ENCODE data around the gene ODAM.
"Not testable (repeated sequence)": the region's sequence is repeated elsewhere in the genome, so short reads cannot be mapped to it uniquely, and the experiment has no call there.

ODAM gene, protein sequence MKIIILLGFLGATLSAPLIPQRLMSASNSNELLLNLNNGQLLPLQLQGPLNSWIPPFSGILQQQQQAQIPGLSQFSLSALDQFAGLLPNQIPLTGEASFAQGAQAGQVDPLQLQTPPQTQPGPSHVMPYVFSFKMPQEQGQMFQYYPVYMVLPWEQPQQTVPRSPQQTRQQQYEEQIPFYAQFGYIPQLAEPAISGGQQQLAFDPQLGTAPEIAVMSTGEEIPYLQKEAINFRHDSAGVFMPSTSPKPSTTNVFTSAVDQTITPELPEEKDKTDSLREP

DNA sequence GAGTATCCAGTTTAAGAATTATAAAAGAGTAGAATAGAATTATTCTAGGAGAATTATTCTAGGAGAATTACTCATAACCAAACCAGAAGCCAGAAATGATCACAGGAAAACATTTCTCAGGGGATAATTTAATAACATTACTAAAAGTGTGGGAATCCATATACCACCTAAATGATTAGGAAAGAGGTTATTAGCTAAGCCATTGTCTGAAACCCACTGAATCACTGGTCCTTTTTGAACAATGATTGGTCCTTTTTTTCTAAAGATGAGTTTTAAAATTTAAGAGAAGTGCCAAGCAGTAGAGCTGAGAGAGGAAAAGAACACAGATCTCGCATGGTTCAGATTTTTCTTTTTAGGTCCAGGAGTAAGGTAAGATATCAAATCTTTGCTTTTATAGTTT, at the start of gene ODAM:
Gene ODAM, plus strand, starts transcription at position 301 of the 400 bp plus-strand sequence. CDS start 819 bp downstream, outside the sequence.
- no peak for DNase-seq

DNA sequence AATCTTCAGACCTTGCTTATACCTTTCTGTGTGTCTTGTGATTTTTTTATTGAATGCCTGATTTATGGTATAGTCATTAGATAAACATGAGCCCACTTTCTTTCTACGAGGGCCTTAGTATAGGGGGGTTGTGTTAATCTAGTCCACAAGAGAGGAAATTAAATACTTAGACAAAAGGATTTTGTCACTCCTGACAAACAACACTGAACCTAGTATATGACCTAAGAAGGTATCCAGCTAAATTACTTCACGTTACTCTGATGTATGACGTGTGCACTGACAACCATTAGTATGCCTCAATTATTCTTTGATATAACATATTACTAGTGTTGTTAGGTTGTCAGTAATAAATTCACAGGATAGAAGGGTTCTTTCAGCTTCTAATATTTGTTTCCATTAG, 44.3 kb upstream of the ODAM start:
- DNase-seq: no peak

DNA sequence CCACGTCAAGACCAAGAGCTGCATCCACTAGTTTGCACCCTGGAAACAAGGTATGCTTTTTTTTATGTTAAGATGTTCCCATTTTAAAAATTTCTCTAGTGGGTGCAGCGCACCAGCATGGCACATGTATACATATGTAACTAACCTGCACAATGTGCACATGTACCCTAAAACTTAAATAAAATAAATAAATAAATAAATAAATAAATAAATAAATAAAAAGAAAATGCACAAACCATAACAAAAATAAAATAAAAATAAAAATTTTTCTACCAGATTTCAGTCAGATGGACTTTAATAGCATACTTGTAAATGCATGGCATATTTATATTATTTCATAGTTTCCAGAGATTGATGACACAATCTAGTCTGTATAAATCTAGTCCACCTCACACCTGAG, 43.4 kb upstream of the ODAM start:
- no peak for DNase-seq

DNA sequence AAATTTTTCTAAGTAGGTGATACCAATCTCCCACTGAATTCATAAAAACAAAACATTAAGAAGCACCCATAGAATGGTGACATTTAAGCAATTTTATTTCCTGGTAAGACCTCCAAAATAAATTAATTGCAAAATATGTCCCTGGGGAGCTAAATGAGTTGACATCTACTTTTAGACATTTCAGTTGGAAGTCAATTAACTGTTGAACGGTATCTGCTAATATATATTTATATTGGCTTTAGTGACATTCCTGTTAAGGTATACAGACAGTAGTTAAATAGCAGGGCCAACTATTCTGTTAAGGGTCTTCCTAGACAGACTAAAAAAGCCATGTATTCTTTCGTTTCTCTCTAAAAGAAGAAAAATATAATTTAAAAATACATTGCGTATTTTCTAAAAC, 41.6 kb upstream of the ODAM start, which contains the start of gene PRR27:
Gene PRR27, plus strand, starts transcription at position 301 of the 400 bp plus-strand sequence. CDS start 139 bp downstream, outside the sequence.
- DNase-seq: no peak

DNA sequence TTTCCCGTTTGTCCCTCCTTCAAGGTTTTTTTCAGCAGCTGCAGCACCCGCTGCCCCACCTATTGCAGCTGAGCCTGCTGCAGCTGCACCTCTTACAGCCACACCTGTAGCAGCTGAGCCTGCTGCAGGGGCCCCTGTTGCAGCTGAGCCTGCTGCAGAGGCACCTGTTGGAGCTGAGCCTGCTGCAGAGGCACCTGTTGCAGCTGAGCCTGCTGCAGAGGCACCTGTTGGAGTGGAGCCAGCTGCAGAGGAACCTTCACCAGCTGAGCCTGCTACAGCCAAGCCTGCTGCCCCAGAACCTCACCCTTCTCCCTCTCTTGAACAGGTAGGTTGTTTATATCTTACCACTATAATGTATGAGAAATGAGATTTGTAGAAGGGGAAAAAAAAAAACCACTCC, 36.9 kb upstream of the ODAM start:
- DNase-seq: no peak

DNA sequence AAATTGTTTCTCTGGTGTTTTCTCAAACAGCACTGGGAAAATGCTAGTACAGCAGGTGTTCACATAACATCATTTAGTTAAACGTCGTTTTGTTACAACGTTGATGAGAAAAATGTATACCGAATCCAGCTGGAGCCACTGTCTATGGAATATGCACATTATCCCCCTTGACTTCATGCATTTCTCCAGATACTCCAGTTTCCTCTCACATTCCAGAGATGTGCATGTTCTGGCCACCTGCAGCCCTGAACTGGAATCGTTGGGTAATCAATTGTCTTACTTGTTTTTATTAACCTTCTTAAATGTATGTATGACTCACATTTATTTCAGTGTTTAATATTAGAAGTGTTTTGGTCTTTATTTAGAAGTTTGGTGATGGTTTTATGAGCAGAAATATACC, 18.4 kb upstream of the ODAM start:
- DNase-seq: no peak

DNA sequence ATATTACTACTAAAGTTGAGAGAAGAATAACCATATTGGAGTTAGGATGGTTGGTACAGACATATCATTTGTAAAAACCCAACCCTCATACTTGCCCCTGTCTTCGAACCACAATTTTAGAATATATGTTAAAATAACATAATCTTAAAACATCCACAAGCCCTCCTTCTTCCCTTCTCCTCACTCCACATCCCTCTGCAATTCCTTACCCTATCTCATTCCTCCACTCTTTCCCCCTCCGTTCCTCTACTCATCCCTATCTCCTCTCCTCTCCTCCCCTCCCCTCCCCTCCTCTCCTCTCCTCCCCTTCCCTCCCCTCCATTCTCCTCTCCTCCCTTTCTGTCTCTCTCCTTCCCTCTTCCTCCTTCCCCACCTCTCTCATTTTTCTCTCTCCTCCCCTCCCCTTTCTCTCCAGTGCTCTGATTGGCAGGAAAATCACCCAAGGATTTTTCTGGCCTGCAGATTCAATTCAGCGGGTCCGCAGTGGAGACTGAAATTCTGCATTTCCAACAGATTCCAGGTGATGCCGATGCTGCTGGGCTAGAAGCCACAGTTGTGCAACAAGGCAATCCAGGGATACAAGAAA, 17.4 kb upstream of the ODAM start:
- DNase-seq: no peak

DNA sequence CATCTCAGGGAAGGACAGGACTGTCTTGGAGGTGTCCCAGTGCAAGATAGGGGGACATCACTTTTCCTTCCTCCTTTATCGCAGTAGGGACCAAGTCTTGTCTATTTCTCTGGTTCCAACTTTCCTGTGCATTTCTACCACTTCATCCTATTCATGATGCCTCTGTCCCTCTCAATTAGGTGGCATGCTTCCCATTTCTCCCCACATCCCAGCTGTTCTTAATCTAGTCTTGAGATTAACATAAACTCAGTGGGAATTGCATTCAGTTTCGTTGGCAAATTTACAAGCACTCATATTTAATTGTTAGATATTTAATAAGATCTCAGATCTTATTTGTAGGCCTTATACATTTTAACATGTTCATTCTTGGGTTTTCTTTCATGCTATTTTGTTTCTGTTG, 15.7 kb upstream of the ODAM start:
- no peak for DNase-seq

DNA sequence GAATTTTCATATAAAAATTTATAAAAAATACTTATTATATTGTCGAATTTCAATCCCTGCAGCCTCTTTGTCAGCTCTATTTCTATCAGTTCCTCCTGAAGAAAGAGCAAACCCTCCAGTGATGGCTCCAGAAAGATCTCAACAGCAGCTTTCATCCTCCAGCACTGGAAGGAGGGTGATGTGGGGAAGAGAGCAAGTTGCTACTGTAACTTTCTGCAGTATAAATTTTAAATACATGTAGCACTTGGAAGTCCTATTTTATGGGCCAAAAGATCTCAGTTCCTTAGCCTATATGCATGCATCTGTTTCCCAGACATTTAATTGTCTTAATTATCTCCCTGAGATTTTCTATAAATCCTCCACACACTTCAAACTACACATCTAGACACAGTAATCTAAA, 13.7 kb upstream of the ODAM start:
- DNase-seq: no peak

DNA sequence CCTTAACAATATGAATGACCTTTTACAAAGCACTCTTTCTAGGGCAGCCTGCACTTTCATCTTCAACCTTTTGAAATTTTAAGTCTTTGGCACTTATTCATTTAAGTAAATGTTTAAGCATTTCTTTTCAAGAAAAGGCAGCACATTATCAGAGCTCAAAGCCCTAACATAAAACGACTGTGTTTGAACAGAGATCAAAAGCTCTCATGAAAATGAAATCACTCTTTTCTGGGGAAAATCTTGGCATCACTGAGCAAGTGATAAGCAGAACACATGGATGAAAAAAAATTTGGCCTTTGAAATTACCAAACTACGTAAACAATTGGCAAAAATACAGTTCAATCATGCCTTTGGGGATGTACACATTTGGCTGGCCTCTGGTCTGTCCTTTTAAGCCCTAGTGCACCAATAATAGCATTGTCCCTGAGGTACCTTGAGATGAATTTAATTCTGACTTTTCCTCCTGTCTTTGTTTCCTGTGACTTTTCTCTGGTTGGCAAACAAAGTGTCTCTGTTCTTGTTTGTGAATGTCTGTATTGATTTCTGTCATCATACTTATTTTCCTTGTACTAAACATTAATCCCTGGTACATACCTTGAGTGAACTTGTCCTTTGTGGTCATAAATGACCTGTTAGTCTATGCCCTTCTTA, 12.9 kb upstream of the ODAM start:
- no peak for DNase-seq

DNA sequence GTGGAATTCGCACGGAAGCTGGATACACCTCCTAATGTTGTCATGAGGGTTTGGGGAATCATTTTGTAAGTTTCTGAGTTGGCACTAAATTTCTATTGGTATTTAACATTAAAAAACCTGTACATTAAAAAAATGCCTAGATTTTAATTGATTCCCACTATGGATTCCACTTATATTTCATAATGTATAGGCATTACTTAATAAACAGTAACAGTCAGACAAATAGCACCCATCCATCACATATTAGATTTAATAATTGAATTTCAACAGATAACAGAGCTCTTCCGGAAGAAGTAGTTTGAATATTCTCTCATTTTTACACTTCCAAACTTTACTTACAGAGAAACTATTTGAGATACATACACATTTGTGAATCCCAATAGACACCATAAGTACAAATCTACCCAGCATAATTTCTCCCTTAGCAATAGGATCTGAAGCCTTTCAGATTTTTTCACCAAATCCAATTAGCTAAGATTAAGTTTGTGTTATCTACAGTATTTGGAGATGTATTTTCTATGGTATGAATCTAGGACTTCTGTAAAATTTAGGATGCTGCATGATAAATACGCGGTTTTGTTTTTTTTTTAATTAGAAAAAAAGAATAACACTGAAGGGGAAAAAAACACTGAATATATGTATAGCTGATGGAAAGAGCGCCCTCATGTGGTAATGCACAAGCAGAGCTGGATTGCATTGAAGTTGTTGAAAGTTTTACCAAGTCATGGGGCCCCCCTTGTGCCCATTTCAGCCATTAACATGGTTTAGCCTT, 12.2 kb upstream of the ODAM start:
- DNase-seq: peak; percentile 1

DNA sequence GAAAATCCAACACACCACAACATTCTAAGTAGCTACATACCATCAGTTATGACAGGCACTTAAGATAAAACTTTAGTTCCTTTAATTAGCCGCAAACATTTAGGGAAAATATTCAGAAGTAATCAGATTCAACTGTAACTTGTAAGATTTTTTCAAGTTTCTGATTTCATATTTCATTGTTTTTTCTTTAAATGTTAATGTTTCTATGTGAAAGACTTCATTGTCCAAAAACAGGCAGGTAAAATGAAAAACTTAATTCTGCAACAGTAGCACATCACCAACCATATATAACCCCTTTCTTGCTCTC, 11.6 kb upstream of the ODAM start:
- DNase-seq: no peak

DNA sequence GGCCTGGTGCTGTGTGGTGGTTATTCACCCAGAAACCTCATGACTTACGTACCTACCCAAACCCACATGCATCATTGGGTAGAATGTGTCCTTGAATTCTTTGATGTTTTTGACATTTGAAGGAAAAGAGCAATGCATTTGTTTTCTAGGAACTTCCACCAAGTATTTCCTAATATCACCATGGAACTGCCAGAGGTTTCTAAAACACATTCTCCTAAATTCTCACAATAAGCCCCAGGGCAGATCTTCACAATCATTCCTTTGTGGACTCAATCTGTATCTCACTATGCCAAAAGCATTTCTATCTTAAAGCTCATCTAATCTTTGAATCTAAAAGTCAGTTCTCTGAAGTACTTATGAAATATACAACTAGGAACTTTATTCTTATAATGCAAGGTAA, 8.3 kb upstream of the ODAM start:
- no peak for DNase-seq

DNA sequence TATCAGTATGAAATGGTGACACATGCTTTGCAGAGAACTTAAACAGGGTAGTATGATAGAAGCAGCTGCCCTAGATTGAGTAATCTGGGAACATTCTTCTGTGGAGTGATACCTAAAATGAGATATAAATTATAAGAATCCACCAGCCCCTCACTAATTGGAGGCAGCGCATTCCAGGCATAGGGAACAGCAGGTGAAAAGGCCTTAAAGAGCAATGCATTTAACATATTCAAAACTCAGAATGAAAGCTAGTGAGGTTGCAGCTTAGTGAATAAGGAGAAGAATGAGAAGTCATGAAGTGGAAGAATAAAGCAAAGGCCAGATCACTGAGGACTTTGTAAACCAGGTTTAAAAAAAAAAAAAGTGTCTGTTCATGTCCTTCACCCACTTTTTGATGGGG, 4.9 kb upstream of the ODAM start:
- DNase-seq: no peak

DNA sequence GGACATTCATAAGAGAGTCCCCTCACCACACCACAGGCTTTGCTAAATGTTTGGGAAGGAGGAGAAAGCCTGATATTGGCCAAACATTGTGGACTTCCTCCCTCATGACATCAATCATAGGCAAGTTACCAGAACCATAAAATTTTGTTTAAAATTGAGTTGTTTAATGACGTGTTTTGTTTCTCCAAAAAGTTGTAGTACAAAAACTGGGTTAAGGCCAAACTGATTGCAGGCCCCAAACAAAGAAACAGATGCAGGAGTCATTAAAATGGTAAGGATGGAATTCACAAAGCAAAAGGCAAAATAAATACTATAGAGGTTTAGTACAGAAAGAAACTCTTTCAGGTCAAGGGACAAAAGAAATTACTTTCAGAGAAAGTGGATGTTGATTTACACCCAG, 3.9 kb upstream of the ODAM start:
- DNase-seq: no peak

DNA sequence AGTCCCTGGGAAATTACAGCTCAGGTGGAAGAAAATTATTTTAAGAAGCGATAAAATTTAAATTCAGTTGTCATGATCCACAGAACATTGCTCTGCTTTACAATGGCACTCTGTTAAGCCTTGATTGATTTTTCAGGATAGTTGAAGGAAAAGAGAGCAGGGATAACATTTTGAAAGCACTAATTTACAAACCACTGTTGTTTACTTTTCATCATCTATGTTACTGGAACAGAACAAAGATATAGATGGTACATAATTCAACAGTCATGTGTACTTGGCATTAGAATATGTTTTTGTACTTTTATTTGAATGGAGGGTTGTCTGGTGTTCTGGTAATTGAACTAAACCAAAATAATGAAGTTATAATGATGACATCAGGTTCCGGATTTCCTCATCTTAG, 2.6 kb upstream of the ODAM start:
- DNase-seq: no peak

DNA sequence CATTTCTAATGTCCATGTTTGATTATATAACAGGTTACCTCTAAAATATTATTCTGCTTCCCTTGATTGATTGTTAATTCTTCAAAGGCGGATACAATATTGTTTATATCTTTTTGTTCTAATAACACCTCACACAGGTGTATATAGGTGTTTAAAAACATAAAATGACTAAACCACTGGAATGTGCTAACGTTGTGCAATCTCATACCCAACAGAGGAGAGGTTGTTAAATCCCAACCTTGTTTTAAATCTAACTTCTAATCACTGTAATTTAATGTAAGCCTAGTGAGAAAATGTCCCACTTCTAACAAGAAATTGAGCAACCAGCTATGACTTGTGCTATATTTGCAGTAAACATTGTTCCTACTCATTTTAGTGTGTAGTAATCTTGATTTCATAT, 1.3 kb downstream of the ODAM start:
- no peak for DNase-seq

DNA sequence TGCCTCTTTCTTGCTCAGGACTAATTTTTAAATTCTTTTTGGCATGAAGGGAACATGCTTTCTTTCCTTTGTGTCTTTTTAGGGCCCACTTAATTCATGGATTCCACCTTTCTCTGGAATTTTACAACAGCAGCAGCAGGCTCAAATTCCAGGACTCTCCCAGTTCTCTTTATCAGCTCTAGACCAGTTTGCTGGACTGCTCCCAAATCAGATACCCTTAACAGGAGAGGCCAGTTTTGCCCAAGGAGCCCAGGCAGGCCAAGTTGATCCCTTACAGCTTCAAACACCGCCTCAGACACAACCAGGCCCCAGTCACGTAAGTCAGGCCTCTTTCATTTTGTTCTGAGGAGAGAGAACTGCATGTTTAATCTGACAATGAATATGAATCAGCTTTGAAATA, 2.3 kb downstream of the ODAM start:
- DNase-seq: no peak

DNA sequence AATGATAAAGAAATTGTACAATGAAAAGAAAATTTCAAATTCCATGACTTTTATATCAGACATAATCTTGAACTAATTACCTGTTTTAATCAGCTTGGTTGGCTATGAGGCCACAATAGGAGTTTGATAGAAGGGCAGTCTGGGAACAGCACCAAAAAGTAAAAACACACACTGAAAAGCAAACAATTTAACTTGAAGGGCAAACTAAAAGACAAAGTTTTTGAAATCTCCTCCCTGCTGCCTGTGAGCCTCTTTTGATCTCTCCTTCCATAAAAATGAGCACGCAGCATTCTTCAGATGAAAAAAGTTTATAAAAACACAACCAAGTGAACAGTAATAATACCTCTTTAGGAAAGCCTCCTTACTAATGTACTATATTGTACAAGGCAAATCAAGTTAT, 8.1 kb downstream of the ODAM start:
- no peak for DNase-seq

DNA sequence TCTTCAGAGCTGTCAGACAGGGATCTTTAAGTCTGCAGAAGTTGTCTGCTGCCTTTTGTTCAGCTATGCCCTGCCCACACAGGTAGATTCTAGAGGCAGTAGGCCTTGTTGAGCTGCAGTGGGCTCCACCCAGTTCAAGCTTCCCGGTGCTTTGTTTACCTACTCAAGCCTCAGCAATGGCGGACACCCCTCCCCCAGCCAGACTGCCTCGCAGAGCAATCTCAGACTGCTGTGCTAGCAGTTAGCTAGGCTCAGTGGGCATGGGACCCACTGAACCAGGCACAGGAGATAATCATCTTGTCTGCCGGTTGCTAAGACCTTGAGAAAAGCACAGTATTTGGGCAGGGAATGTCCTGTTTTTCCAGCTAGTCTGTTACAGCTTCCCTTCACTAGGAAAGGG, 17.2 kb downstream of the ODAM start:
- DNase-seq: not testable (repeated sequence)

DNA sequence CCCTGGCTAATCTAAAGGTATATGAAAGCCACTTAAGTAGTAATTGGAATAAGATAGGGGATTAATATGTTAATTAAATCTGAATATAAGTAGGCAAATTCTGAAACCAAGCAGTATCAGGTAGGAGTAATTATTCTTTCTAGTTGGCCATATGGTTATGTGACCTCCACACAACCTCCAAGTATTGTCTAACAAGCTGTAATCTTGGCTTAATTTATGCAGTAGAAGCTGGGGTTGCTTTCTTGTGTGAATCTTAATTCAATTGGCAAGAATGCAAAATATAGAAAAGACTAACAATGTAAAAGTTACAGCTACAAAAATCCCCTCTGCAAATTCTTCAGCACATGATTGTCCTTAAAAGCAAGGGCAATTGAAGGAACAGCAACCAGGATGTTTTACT, 20.6 kb downstream of the ODAM start:
- not testable (repeated sequence) for DNase-seq

DNA sequence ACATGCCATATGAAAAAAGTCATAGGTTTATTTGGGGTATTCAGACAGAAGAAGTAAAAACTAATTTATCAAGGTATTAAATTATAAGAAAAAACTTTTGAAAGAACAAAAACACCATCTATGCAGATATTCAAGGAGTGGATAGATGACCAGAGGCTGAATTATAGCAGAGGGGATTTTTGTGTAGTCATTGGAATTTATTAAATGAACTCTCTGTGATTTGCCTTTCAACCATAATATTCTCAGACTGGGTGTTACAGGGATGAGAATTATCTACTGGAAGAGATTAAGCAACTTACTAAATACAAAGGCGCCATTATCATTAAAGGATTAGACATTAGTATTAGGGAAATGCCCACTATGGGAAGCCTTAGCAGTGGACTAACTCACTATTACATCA, 21.0 kb downstream of the ODAM start:
- not testable (repeated sequence) for DNase-seq

DNA sequence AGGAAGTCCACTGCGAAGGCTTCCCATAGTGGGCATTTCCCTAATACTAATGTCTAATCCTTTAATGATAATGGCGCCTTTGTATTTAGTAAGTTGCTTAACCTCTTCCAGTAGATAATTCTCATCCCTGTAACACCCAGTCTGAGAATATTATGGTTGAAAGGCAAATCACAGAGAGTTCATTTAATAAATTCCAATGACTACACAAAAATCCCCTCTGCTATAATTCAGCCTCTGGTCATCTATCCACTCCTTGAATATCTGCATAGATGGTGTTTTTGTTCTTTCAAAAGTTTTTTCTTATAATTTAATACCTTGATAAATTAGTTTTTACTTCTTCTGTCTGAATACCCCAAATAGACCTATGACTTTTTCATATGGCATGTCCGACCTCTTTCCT, 25.9 kb downstream of the ODAM start:
- DNase-seq: not testable (repeated sequence)

DNA sequence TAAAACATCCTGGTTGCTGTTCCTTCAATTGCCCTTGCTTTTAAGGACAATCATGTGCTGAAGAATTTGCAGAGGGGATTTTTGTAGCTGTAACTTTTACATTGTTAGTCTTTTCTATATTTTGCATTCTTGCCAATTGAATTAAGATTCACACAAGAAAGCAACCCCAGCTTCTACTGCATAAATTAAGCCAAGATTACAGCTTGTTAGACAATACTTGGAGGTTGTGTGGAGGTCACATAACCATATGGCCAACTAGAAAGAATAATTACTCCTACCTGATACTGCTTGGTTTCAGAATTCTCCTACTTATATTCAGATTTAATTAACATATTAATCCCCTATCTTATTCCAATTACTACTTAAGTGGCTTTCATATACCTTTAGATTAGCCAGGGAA, 26.3 kb downstream of the ODAM start:
- DNase-seq: not testable (repeated sequence)

All from NCI-H446 treated with DMSO at 0.1 percent for 48 hours (cell line).